Stomach (tissue), 9 donors: ENCODE results near the gene TMA7. TPM values are rescaled to one million over a fixed set of nuclear protein-coding genes. Genes with fewer than 3 reads are reported as not detected.

Source experiments
- DNase-seq, 2 donors: peaks; one replicate each; pipeline versions ENCODE4 v3.0.0 to v3.0.0-alpha.2; 2013 to 2019
- H3K27ac ChIP-seq, 5 donors: fragments of 200-600 bp in 4 of 5; sonication (generic) in 4 of 5; one replicate each; pipeline ENCODE4 v1.5.1; 2013 to 2019; ENCODE audit warnings: mild to moderate bottlenecking in 1 of 5, moderate library complexity in 1 of 5
- H3K27me3 ChIP-seq, 3 donors: fragments of 200-600 bp; sonication (generic); one replicate each; pipeline ENCODE4 v1.5.1; 2017 to 2019; ENCODE audit warnings: mixed run types in 1 of 3
- H3K36me3 ChIP-seq, 4 donors: fragments of 200-600 bp; sonication (generic); 1 replicate in 3 of 4; 2 replicates in 1 of 4; pipeline ENCODE4 v1.5.1; 2016 to 2019
- H3K4me1 ChIP-seq, 4 donors: fragments of 200-600 bp; sonication (generic); one replicate each; pipeline ENCODE4 v1.5.1; 2016 to 2019
- H3K4me3 ChIP-seq, 4 donors: fragments of 200-600 bp; sonication (generic) in 3 of 4; one replicate each; pipeline ENCODE4 v1.5.1; 2016 to 2019; ENCODE audit warnings: mild to moderate bottlenecking in 1 of 4
- H3K9me3 ChIP-seq, 4 donors: fragments of 200-600 bp; sonication (generic); one replicate each; pipeline ENCODE4 v1.5.1; 2016 to 2019
- CTCF ChIP-seq, 7 experiments: fragments of 450-650 bp in 4 of 7; fragments of 200-600 bp in 3 of 7; sonication (generic) in 3 of 7; IDR thresholded peaks; one replicate each; pipeline ENCODE4 v1.5.1; 2016 to 2019; ENCODE audit warnings: antibody characterized with exemption in 7 of 7, control low read depth in 2 of 7, mild to moderate bottlenecking in 1 of 7
- EP300 ChIP-seq: sonication (generic); formaldehyde crosslinking; IDR thresholded peaks from one replicate; pipeline ENCODE4 v1.6.1; 2017; ENCODE audit warnings: antibody characterized with exemption
- POLR2A ChIP-seq, 4 donors: fragments of 450-650 bp; IDR thresholded peaks; one replicate each; pipeline ENCODE4 v1.6.1; 2016; ENCODE audit warnings: antibody characterized with exemption in 4 of 4, control low read depth in 2 of 4, mild to moderate bottlenecking in 1 of 4, moderate library complexity in 1 of 4
- POLR2AphosphoS5 ChIP-seq, 3 donors: sonication (generic); formaldehyde crosslinking; IDR thresholded peaks; one replicate each; pipeline ENCODE4 v1.6.1; 2016; ENCODE audit warnings: antibody characterized with exemption in 3 of 3
- WGBS, 5 donors: extraction: QIAGEN DNeasy Blood & Tissue Kit in 3 of 5; methylation state at CpG; one replicate each; pipeline versions ENCODE4 v1.1.5 to v1.1.7; 2013 to 2018; 5-methylcytosine and 5-hydroxymethylcytosine counted together
- intact Hi-C: fragments of 100-400 bp; cut with DNase I; formaldehyde crosslinking; loops from one replicate; pipeline ENCODE4 v1.15.1; 2023; ENCODE audit warnings: low total_unique reads
- polyA plus RNA-seq, 3 donors: library from polyadenylated mRNA; stranded (reverse); fragments of 200-250 nt; gene quantifications; one replicate each; pipeline ENCODE4 v1.2.3, GENCODE V29; 2013
- total RNA-seq, 5 donors: library from RNA; depleted of rRNA; stranded (reverse); fragments of >200 nt; gene quantifications; one replicate each; pipeline versions ENCODE4 v1.1.0 to v1.2.3, GENCODE V29; 2014 to 2016
- donor health status: healthy with polysubstance abuse.
- donor health status: Bipolar disorder and iron deficiency.
- donor health status: healthy.

Gene TMA7
- total and polyA plus RNA-seq, 8 donors, result 107 to 702 (median 266) TPM

GRCh38 chr3:48446425-48447193 lies 6.6 kb downstream of the TMA7 start, which contains the start of gene ATRIP:
TSS of gene ATRIP (plus strand) at chr3:48446737. CDS start at chr3:48446846, 109 bp downstream.
- Histone ChIP-seq H3K4me3 (peak within 1 kb of the TSS; percentile 75 to 93 (median 79)), H3K27ac (peak within 1 kb of the TSS; percentile 86 to 97 (median 93)), H3K4me1 (peaks cover 19 to 46% (median 36%) of the 10 kb centered on the region in 4 donors), H3K36me3 (peaks cover 4 to 50% (median 47%) of the 10 kb centered on the region in 4 donors), H3K9me3 (no peaks in the 10 kb centered on the region), H3K27me3 (no peaks in the 10 kb centered on the region)
- peak; percentile 92 to 97 for DNase-seq
- intact Hi-C loops, result no loop called here
- 0 to 1% (median 0%) methylated on average over 19 to 91 of the region's 91 CpGs for WGBS, 5 donors
- TF ChIP-seq POLR2A (IDR thresholded peaks at IDR 0.05) (peak in 2 of 4 donors; percentile 22 to 72), EP300 (no peak), POLR2AphosphoS5 (IDR thresholded peaks at IDR 0.05) (peak; percentile 96 to 99 (median 97)), CTCF (IDR thresholded peaks at IDR 0.05) (no peak)

- intact Hi-C loops, result no loop called here
- H3K9me3 ChIP-seq, result no peaks in the 10 kb centered on the region
- H3K27me3 ChIP-seq, result no peaks in the 10 kb centered on the region
- DNase-seq, result no peak
- H3K4me3 ChIP-seq, result no peak overlapping the region
- H3K4me1 ChIP-seq, result peaks cover 8 to 21% (median 17%) of the 10 kb centered on the region in 4 donors
- peaks cover 28 to 63% (median 60%) of the 10 kb centered on the region in 4 donors for H3K36me3 ChIP-seq
- WGBS, 5 donors, result 69 to 95% (median 84%) methylated on average over 1 of the region's 1 CpG
- H3K27ac ChIP-seq, result no peak overlapping the region
- TF ChIP-seq CTCF (IDR thresholded peaks at IDR 0.05) (no peak), POLR2AphosphoS5 (IDR thresholded peaks at IDR 0.05) (no peak)
Observed at GRCh38 chr3:48451270-48451669, 11.2 kb downstream of the TMA7 start.

GRCh38 chr3:48456456-48456855 lies 16.4 kb downstream of the TMA7 start:
- peaks cover 56 to 100% (median 98%) of the 10 kb centered on the region in 4 donors for H3K36me3 ChIP-seq
- intact Hi-C loops, result no loop called here
- no peak overlapping the region for H3K27ac ChIP-seq
- H3K4me1 ChIP-seq, result no peaks in the 10 kb centered on the region
- WGBS, 5 donors, result 100% methylated on average over 1 of the region's 1 CpG
- no peak for TF ChIP-seq POLR2A (IDR thresholded peaks at IDR 0.05)
- TF ChIP-seq POLR2AphosphoS5 (IDR thresholded peaks at IDR 0.05), result no peak
- TF ChIP-seq EP300, result no peak
- TF ChIP-seq CTCF (IDR thresholded peaks at IDR 0.05), result no peak
- no peaks in the 10 kb centered on the region for H3K27me3 ChIP-seq
- no peak for DNase-seq
- H3K4me3 ChIP-seq, result no peak overlapping the region
- no peaks in the 10 kb centered on the region for H3K9me3 ChIP-seq

- no peaks in the 10 kb centered on the region for H3K27me3 ChIP-seq
- 95 to 100% (median 97%) methylated on average over 3 of the region's 3 CpGs for WGBS, 5 donors
- H3K4me3 ChIP-seq, result no peak overlapping the region
- H3K36me3 ChIP-seq, result peaks cover 41 to 78% (median 77%) of the 10 kb centered on the region in 4 donors
- H3K9me3 ChIP-seq, result no peaks in the 10 kb centered on the region
- no peak overlapping the region for H3K27ac ChIP-seq
- DNase-seq, result no peak
- TF ChIP-seq POLR2AphosphoS5 (IDR thresholded peaks at IDR 0.05) (no peak), EP300 (no peak), POLR2A (IDR thresholded peaks at IDR 0.05) (no peak), CTCF (IDR thresholded peaks at IDR 0.05) (no peak)
- intact Hi-C loops, result no loop called here
- H3K4me1 ChIP-seq, result peaks cover 0 to 2% (median 0%) of the 10 kb centered on the region in 4 donors
Observed at GRCh38 chr3:48459331-48459730, 19.3 kb downstream of the TMA7 start.
